ENCODE measurements around the gene TMEM87B. TPM values are rescaled to one million over a fixed set of nuclear protein-coding genes. Genes with fewer than 3 reads are reported as not detected.

Gene TMEM87B
- total RNA-seq, 1 experiment from 2014 or later = 37.0 TPM

GRCh38 chr2:112093216-112093615 is 38.1 kb downstream of the TMEM87B start:
- Mint-ChIP-seq H3K4me1 (ENCODE audit: low read depth, unreplicated experiment) (peaks cover 13% of the 10 kb centered on the region), H3K27ac (ENCODE audit: unreplicated experiment) (no peak overlapping the region), H3K36me3 (ENCODE audit: insufficient read depth, unreplicated experiment) (peaks cover 39% of the 10 kb centered on the region), H3K4me3 (ENCODE audit: low read depth, unreplicated experiment) (no peak overlapping the region), H3K9me3 (ENCODE audit: low read depth, unreplicated experiment) (no peaks in the 10 kb centered on the region), H3K27me3 (ENCODE audit: unreplicated experiment) (no peaks in the 10 kb centered on the region)
- no TSS peak for BruUV-seq (replicated peaks)
- intact Hi-C loops (cut with micrococcal nuclease; ENCODE audit: unreplicated experiment) = no loop called here
- CTCF ChIA-PET = no interaction called here
- no peak for DNase-seq
- TF ChIP-seq CTCF (IDR thresholded peaks at IDR 0.05; ENCODE audit: unreplicated experiment) = no peak

- no TSS peak for BruUV-seq (replicated peaks)
- CTCF ChIA-PET = no interaction called here
- Mint-ChIP-seq H3K9me3 (ENCODE audit: low read depth, unreplicated experiment) (no peaks in the 10 kb centered on the region), H3K36me3 (ENCODE audit: insufficient read depth, unreplicated experiment) (peaks cover 29% of the 10 kb centered on the region), H3K4me3 (ENCODE audit: low read depth, unreplicated experiment) (no peak overlapping the region), H3K27ac (ENCODE audit: unreplicated experiment) (no peak overlapping the region), H3K4me1 (ENCODE audit: low read depth, unreplicated experiment) (peaks cover 13% of the 10 kb centered on the region), H3K27me3 (ENCODE audit: unreplicated experiment) (no peaks in the 10 kb centered on the region)
- intact Hi-C loops (cut with micrococcal nuclease; ENCODE audit: unreplicated experiment) = no loop called here
- no peak for DNase-seq
- no peak for TF ChIP-seq CTCF (IDR thresholded peaks at IDR 0.05; ENCODE audit: unreplicated experiment)
These were observed 40.6 kb downstream of the TMEM87B start for GRCh38 chr2:112095681-112096080.

GRCh38 chr2:112096098-112096497 is 41.0 kb downstream of the TMEM87B start:
- Mint-ChIP-seq H3K9me3 (ENCODE audit: low read depth, unreplicated experiment) (no peaks in the 10 kb centered on the region), H3K4me3 (ENCODE audit: low read depth, unreplicated experiment) (no peak overlapping the region), H3K36me3 (ENCODE audit: insufficient read depth, unreplicated experiment) (peaks cover 27% of the 10 kb centered on the region), H3K27me3 (ENCODE audit: unreplicated experiment) (no peaks in the 10 kb centered on the region), H3K4me1 (ENCODE audit: low read depth, unreplicated experiment) (peaks cover 13% of the 10 kb centered on the region), H3K27ac (ENCODE audit: unreplicated experiment) (no peak overlapping the region)
- DNase-seq = no peak
- no TSS peak for BruUV-seq (replicated peaks)
- CTCF ChIA-PET = no interaction called here
- no peak for TF ChIP-seq CTCF (IDR thresholded peaks at IDR 0.05; ENCODE audit: unreplicated experiment)
- intact Hi-C loops (cut with micrococcal nuclease; ENCODE audit: unreplicated experiment) = no loop called here

GRCh38 chr2:112108178-112108832 is 53.2 kb downstream of the TMEM87B start:
- no peaks in the 10 kb centered on the region for H3K4me1 Mint-ChIP-seq (ENCODE audit: low read depth, unreplicated experiment)
- CTCF ChIA-PET = interaction anchor here (1.1 kb wide), 1 partner anchor 53 kb away, joined by 3 read pairs; the partner anchor contains the start of gene TMEM87B
- no peak for DNase-seq
- no peaks in the 10 kb centered on the region for H3K27me3 Mint-ChIP-seq (ENCODE audit: unreplicated experiment)
- intact Hi-C loops (cut with micrococcal nuclease; ENCODE audit: unreplicated experiment) = no loop called here
- no peak for TF ChIP-seq CTCF (IDR thresholded peaks at IDR 0.05; ENCODE audit: unreplicated experiment)
- H3K36me3 Mint-ChIP-seq (ENCODE audit: insufficient read depth, unreplicated experiment) = peaks cover 48% of the 10 kb centered on the region
- H3K9me3 Mint-ChIP-seq (ENCODE audit: low read depth, unreplicated experiment) = peaks cover 5% of the 10 kb centered on the region
- H3K27ac Mint-ChIP-seq (ENCODE audit: unreplicated experiment) = no peak overlapping the region
- H3K4me3 Mint-ChIP-seq (ENCODE audit: low read depth, unreplicated experiment) = no peak overlapping the region
- no TSS peak for BruUV-seq (replicated peaks)
